A673 (cell line): ENCODE data around the gene AGTPBP1. TPM values are rescaled to one million over a fixed set of nuclear protein-coding genes. Genes with fewer than 3 reads are reported as not detected.

ENCODE experiments used
- BruUV-seq: library from RNA; stranded (reverse); fragments of 400-500 nt; replicated peaks from 2 replicates; lab custom pipeline; 2021; lab: Mats Ljungman, UMichigan
- CTCF ChIA-PET: fragments of 300-600 bp; sonication (Branson Sonifier 250); formaldehyde crosslinking; loops from one replicate; lab custom pipeline; 2022; ENCODE audit warnings: antibody characterized with exemption; lab: Charles Lee
- POLR2A ChIA-PET: fragments of 300-600 bp; sonication (Branson Sonifier 250); formaldehyde crosslinking; loops from one replicate; lab custom pipeline; 2022; ENCODE audit warnings: antibody characterized with exemption; ENCODE audit not compliant: low non-redundant PET; lab: Charles Lee
- DNase-seq: peaks from one replicate; pipeline ENCODE4 v3.0.0-alpha.2; 2015; ENCODE audit warnings: low spot score
- H3K27ac ChIP-seq: fragments of 200-600 bp; sonication (generic); 2 replicates; pipeline ENCODE4 v1.5.1; 2016; ENCODE audit warnings: mixed run types, low read depth, mild to moderate bottlenecking, mixed read lengths, antibody characterized with exemption, low read length; ENCODE audit not compliant: poor library complexity, severe bottlenecking
- H3K27me3 ChIP-seq: fragments of 200-600 bp; sonication (generic); replicated peaks from 2 replicates; pipeline ENCODE4 v1.6.1; 2017; ENCODE audit warnings: mixed run types, low read depth, mild to moderate bottlenecking, mixed read lengths, antibody characterized with exemption, low read length; ENCODE audit not compliant: insufficient read depth, poor library complexity
- H3K36me3 ChIP-seq: fragments of 200-600 bp; sonication (generic); 2 replicates; pipeline ENCODE4 v1.6.1; 2016; ENCODE audit warnings: mixed run types, mild to moderate bottlenecking, mixed read lengths, antibody characterized with exemption, low read length; ENCODE audit not compliant: insufficient read depth, poor library complexity, severe bottlenecking
- H3K4me1 ChIP-seq: fragments of 200-600 bp; sonication (generic); 2 replicates; pipeline ENCODE4 v1.6.1; 2017; ENCODE audit warnings: mixed run types, mild to moderate bottlenecking, mixed read lengths, antibody characterized with exemption, low read length; ENCODE audit not compliant: insufficient read depth, poor library complexity, severe bottlenecking
- H3K4me3 ChIP-seq: fragments of 200-600 bp; sonication (generic); 2 replicates; pipeline ENCODE4 v1.5.1; 2016; ENCODE audit warnings: low read depth, mixed run types, mild to moderate bottlenecking, mixed read lengths, low read length; ENCODE audit not compliant: poor library complexity, severe bottlenecking
- H3K9me3 ChIP-seq: fragments of 200-600 bp; sonication (generic); 2 replicates; pipeline ENCODE4 v1.6.1; 2016; ENCODE audit warnings: mixed run types, low read depth, mild to moderate bottlenecking, mixed read lengths, antibody characterized with exemption, low read length; ENCODE audit not compliant: poor library complexity, severe bottlenecking
- EZH2 ChIP-seq: fragments of 200-600 bp; sonication (generic); IDR thresholded peaks from 2 replicates; pipeline ENCODE4 v1.6.1; 2017; ENCODE audit warnings: borderline replicate concordance, low read depth, mild to moderate bottlenecking, mixed read lengths, antibody characterized with exemption, low read length; ENCODE audit not compliant: poor library complexity, severe bottlenecking
- intact Hi-C: fragments of 100-400 bp; cut with micrococcal nuclease; formaldehyde crosslinking; loops from one replicate; pipeline ENCODE4 v1.10.0; 2022; ENCODE audit not compliant: unreplicated experiment
- total RNA-seq: library from RNA; stranded (reverse); gene quantifications from 2 replicates; pipeline ENCODE4 v1.2.3, GENCODE V29; 2021
- TF ChIP-seq, protein P1 (sequence below): fragments of 300-800, 200-600 bp; sonication (generic); conservative IDR thresholded peaks from 2 replicates; pipeline ENCODE4 v1.5.1; 2017; ENCODE audit warnings: low read depth, mild to moderate bottlenecking, antibody characterized with exemption, low read length, moderate library complexity, mixed read lengths

AGTPBP1 gene
- total RNA-seq, 1 experiment from 2014 or later, result 24.7 TPM

DNA sequence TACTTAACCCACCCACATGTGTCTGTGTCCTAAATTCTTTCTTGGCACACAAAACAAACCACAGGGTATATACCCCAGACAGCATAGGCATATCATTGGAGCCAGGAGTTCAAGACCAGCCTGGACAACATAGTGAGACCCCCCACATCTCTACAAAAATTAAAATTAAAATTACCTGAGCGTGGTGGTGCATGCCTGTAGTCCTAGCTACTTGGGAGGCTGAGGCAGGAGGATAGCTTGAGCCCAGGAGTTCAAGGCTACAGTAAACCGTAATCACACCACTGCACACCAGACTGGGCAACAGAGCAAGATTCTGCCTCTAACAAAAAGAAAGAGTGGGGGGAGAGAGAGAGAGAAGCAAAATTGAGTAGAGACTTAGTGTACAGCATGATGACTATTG is 4.6 kb upstream of the AGTPBP1 start:
- no peaks in the 10 kb centered on the region for H3K36me3 ChIP-seq
- H3K4me1 ChIP-seq, result peaks cover 15% of the 10 kb centered on the region
- TF ChIP-seq EZH2, result no peak
- TF ChIP-seq, protein P1, sequence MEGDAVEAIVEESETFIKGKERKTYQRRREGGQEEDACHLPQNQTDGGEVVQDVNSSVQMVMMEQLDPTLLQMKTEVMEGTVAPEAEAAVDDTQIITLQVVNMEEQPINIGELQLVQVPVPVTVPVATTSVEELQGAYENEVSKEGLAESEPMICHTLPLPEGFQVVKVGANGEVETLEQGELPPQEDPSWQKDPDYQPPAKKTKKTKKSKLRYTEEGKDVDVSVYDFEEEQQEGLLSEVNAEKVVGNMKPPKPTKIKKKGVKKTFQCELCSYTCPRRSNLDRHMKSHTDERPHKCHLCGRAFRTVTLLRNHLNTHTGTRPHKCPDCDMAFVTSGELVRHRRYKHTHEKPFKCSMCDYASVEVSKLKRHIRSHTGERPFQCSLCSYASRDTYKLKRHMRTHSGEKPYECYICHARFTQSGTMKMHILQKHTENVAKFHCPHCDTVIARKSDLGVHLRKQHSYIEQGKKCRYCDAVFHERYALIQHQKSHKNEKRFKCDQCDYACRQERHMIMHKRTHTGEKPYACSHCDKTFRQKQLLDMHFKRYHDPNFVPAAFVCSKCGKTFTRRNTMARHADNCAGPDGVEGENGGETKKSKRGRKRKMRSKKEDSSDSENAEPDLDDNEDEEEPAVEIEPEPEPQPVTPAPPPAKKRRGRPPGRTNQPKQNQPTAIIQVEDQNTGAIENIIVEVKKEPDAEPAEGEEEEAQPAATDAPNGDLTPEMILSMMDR, result no peak
- H3K27me3 ChIP-seq, result no peaks in the 10 kb centered on the region
- CTCF ChIA-PET, result no interaction called here
- DNase-seq, result no peak
- H3K4me3 ChIP-seq, result no peak overlapping the region
- BruUV-seq, result no TSS peak
- no peaks in the 10 kb centered on the region for H3K9me3 ChIP-seq
- POLR2A ChIA-PET, result no interaction called here
- intact Hi-C loops, result no loop called here
- no peak overlapping the region for H3K27ac ChIP-seq

DNA sequence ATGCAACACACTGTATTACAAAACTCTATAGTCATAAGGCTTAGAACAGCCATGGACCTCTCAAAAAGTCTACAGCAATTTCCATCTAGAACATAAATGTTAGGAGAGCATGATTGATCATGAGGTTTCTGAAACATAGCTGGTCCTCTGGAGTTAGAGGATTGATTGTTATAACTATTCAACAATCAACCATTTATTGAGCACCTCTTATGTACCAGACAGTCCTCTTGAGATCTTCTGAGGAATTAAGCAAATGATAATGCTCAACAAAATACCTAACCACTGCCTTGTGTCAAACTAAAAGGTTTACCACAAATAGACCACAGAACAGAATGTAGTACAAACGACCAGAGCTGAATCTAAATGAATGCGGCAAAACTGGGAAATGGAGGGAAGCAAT is 3.4 kb upstream of the AGTPBP1 start:
- Histone ChIP-seq H3K4me1 (peaks cover 15% of the 10 kb centered on the region), H3K9me3 (no peaks in the 10 kb centered on the region), H3K4me3 (no peak overlapping the region), H3K27ac (no peak overlapping the region), H3K27me3 (no peaks in the 10 kb centered on the region), H3K36me3 (no peaks in the 10 kb centered on the region)
- BruUV-seq, result no TSS peak
- POLR2A ChIA-PET, result no interaction called here
- CTCF ChIA-PET, result interaction anchor here (0.7 kb wide), 1 partner anchor 47 kb away, joined by 3 read pairs; no protein-coding TSS in a partner anchor
- DNase-seq, result no peak
- TF ChIP-seq, protein P1, result no peak
- TF ChIP-seq EZH2, result no peak
- intact Hi-C loops, result no loop called here

DNA sequence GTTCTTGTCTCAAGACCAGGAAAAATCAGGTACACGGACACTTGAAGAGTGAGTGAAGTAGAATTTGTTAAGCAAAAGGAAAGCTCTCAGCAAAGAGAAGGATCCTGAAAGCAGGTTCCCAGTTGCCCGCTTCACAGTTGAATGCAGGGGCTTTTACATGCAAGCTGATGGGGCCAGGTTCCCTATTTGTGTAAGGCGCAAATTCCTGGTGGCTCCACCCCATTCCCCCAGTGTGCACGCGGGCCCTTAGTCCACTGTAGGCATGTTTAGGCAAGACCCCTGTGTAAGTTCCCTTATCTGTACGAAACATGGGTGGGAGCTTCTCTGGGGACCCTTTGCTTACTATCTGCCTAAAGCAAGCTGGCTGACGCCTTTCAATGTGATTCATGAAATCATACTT is 2.7 kb upstream of the AGTPBP1 start:
- no peak for DNase-seq
- Histone ChIP-seq H3K9me3 (no peaks in the 10 kb centered on the region), H3K4me3 (no peak overlapping the region), H3K4me1 (peaks cover 15% of the 10 kb centered on the region), H3K27me3 (no peaks in the 10 kb centered on the region), H3K36me3 (no peaks in the 10 kb centered on the region), H3K27ac (no peak overlapping the region)
- no peak for TF ChIP-seq EZH2
- TF ChIP-seq, protein P1, result no peak
- ChIA-PET CTCF (interaction anchor here (0.7 kb wide), 1 partner anchor 46 kb away, joined by 3 read pairs; no protein-coding TSS in a partner anchor), POLR2A (interaction anchor here (0.6 kb wide), 1 partner anchor 202 kb away, joined by 3 read pairs; no protein-coding TSS in a partner anchor)
- BruUV-seq, result no TSS peak
- intact Hi-C loops, result no loop called here
